ENCODE measurements around the gene SLC66A2. TPM values are rescaled to one million over a fixed set of nuclear protein-coding genes. Genes with fewer than 3 reads are reported as not detected.
A peak's percentile ranks its signal among the peaks of the same experiment; 100 is the strongest.

Gene SLC66A2
- total RNA-seq, 4 donors from 2014 or later: 93.5 to 193 (median 100) TPM

GRCh38 chr18:79988451-79989194, 37.2 kb upstream of the SLC66A2 start, which contains the start of gene TXNL4A:
TXNL4A (minus strand) TSS chr18:79988563; CDS start chr18:79988392, 171 bp downstream.
- peak; percentile 81 to 84 for DNase-seq
- intact Hi-C loops (cut with DNase I): no loop called here
- WGBS, 2 donors: 0 to 1% methylated on average over 20 to 28 of the region's 71 CpGs
- H3K4me1 ChIP-seq: peaks cover 19% of the 10 kb centered on the region in 2 donors
- H3K36me3 ChIP-seq: peaks cover 0 to 4% of the 10 kb centered on the region in 2 donors
- TF ChIP-seq POLR2A (IDR thresholded peaks at IDR 0.05) (peak; percentile 40 to 89), CTCF (IDR thresholded peaks at IDR 0.05) (no peak)
- H3K27me3 ChIP-seq: no peaks in the 10 kb centered on the region
- H3K9me3 ChIP-seq: no peaks in the 10 kb centered on the region
- peak within 1 kb of the TSS; percentile 78 to 93 (median 92) for H3K4me3 ChIP-seq (replicated peaks in 1 of 3)
- peak within 1 kb of the TSS; percentile 94 to 97 (median 97) for H3K27ac ChIP-seq

GRCh38 chr18:79988071-79988450, 36.6 kb upstream of the SLC66A2 start:
- Histone ChIP-seq H3K36me3 (peaks cover 0 to 4% of the 10 kb centered on the region in 2 donors), H3K27me3 (no peaks in the 10 kb centered on the region), H3K4me1 (peaks cover 24 to 25% of the 10 kb centered on the region in 2 donors), H3K4me3 (replicated peaks in 1 of 3) (peak overlapping the region; percentile 78 to 93 (median 92)), H3K27ac (peak overlapping the region; percentile 94 to 97 (median 97)), H3K9me3 (no peaks in the 10 kb centered on the region)
- WGBS, 2 donors: 1% methylated on average over 9 to 21 of the region's 48 CpGs
- peak; percentile 59 to 68 for DNase-seq
- TF ChIP-seq POLR2A (IDR thresholded peaks at IDR 0.05) (no peak), CTCF (IDR thresholded peaks at IDR 0.05) (peak in 3 of 6 experiments; percentile 17 to 31 (median 29))
- intact Hi-C loops (cut with DNase I): no loop called here

- DNase-seq: no peak
- no peaks in the 10 kb centered on the region for H3K9me3 ChIP-seq
- H3K27ac ChIP-seq: peak overlapping the region in 2 of 3 donors; percentile 94 to 97
- peaks cover 29 to 30% of the 10 kb centered on the region in 2 donors for H3K4me1 ChIP-seq
- H3K27me3 ChIP-seq: no peaks in the 10 kb centered on the region
- H3K4me3 ChIP-seq (replicated peaks in 1 of 3): peak overlapping the region in 2 of 3 donors; percentile 78 to 92
- H3K36me3 ChIP-seq: peaks cover 0 to 4% of the 10 kb centered on the region in 2 donors
- intact Hi-C loops (cut with DNase I): no loop called here
- no peak for TF ChIP-seq CTCF (IDR thresholded peaks at IDR 0.05)
- no peak for TF ChIP-seq POLR2A (IDR thresholded peaks at IDR 0.05)
- WGBS, 2 donors: 1 to 2% methylated on average over 6 of the region's 6 CpGs
Observed at GRCh38 chr18:79987566-79987965, 36.1 kb upstream of the SLC66A2 start.

- Histone ChIP-seq H3K27ac (peak overlapping the region in 1 of 3 donors; percentile 97), H3K4me3 (replicated peaks in 1 of 3) (no peak overlapping the region), H3K9me3 (no peaks in the 10 kb centered on the region), H3K4me1 (peaks cover 35 to 36% of the 10 kb centered on the region in 2 donors), H3K27me3 (no peaks in the 10 kb centered on the region), H3K36me3 (peaks cover 0 to 4% of the 10 kb centered on the region in 2 donors)
- TF ChIP-seq CTCF (IDR thresholded peaks at IDR 0.05) (no peak), POLR2A (IDR thresholded peaks at IDR 0.05) (no peak)
- DNase-seq: no peak
- intact Hi-C loops (cut with DNase I): no loop called here
- 44 to 46% methylated on average over 7 of the region's 7 CpGs for WGBS, 2 donors
Observed at GRCh38 chr18:79986726-79987125, 35.3 kb upstream of the SLC66A2 start.

- TF ChIP-seq POLR2A (IDR thresholded peaks at IDR 0.05) (no peak), CTCF (IDR thresholded peaks at IDR 0.05) (no peak)
- intact Hi-C loops (cut with DNase I): no loop called here
- H3K4me1 ChIP-seq: peaks cover 35 to 36% of the 10 kb centered on the region in 2 donors
- H3K4me3 ChIP-seq (replicated peaks in 1 of 3): no peak overlapping the region
- H3K36me3 ChIP-seq: peaks cover 0 to 4% of the 10 kb centered on the region in 2 donors
- H3K27me3 ChIP-seq: no peaks in the 10 kb centered on the region
- H3K27ac ChIP-seq: no peak overlapping the region
- WGBS, 2 donors: 93% methylated on average over 12 of the region's 12 CpGs
- no peak for DNase-seq
- H3K9me3 ChIP-seq: no peaks in the 10 kb centered on the region
Observed at GRCh38 chr18:79985172-79985571, 33.7 kb upstream of the SLC66A2 start.
